Measurements from ENCODE around the gene SUPT20H.

SUPT20H gene

DNA sequence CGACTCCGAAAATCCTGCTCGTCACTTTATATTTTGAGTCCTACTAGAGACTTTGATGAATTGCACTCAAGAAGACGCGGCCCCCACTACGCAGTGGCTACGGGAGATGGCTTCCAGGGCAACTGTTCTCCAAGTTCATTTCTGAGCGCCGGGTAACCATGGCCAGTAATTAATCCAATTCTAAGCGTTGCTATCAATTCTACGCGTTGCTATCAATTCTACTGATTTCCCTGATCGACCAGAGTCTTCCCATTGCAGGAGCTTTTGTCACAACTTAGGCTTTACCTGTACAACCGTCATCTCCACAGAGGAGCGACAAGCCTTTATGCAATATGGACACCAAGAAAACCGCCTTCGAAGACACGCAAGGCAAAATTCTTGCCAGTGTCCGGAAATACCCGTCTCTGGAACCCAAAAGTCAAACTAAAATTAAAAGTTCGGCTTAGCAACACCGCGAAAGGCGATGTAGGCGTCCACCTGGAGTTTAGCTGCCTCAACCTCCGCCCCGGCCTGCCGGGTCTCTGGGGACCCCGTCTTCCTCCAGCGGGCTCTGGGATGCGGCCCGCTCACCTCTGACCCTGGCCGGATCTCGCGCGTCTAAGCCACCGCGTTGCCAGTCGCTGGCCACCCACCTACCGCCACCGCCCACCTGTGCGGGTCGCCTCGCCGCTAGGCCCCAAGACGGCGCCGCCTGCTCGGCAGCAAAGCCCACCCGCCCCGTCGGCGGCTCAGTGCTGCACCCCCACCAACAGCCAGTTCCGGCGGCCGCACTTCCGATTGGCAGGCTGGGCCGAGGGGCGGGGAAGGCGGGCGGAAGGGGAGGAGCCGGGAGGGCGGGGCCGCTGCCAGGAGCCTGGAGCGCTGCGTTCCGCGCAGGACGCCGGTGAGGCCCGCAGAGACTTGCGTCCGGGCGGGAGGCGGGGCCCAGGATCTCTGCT, at the start of gene SUPT20H:
SUPT20H (minus strand) TSS at position 779 of the 938 bp plus-strand sequence. CDS start 8,198 bp downstream, outside the sequence.
- DNase-seq, result peak; percentile 86

DNA sequence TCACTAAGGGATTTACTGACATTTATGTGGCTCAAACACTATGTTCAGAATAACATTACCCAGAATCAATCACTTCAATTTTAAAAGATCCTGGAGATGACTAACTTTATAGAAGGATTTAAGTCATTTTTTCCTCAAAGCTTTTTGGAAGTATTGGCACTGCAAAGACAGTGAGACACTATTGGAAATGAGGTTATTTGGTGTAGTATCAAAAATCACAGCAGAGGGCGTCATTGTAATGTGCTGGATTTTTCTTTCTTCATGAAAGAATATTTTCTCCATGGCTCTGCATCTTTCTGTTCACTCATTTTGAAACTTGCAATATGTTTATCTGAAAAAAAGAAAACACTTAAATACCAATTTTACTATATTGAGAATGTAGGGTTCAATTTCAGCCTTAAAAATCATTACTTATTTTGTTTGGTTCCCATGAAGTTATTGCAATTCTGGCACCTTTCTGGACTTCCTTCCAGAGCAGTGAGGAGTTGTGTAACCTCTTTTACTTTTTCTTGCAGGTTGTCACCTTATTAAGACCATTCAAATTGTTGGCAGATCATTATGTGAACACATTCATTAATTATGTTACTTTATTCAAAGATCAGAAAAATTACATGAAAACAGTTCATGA, 49.7 kb upstream of the SUPT20H start:
- DNase-seq, result peak; percentile 16

DNA sequence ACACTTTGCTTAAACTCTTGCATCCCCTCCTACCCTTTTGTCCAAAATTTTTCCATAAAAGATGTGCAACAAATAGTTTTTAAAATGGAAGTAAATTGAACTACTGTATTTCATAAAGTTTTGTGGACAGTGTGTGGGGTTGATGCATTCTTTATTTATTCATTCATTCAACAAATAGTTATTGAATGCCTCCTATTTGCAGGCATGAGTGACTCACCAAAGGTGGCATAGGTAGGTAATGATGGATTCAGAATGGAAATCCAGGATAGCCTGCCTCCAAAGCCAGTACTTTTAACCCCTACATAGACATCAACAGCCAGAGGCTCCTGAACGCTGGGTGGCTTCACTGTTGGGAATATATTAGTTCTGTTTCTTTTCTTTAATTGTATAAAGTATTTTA, 48.4 kb upstream of the SUPT20H start:
- DNase-seq, result no peak

DNA sequence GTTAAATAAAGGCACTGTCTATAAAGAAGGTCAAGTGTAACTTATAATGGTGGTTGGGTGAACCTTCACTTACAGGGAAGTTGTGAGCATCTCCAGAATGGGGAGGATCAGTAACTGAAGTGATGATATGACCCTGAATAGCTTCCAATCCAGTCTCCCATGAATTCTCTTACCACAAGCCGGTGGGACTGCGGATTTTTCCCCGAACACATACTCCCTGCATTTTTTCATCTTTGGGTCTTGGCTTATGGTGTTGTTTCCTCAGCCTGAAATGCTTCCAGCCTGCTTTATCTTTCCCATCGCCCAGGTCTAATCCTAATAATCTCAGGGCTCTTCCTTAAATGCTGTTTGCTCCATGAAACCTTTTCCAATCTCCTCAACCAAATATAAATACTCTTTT, 48.0 kb upstream of the SUPT20H start:
- no peak for DNase-seq

DNA sequence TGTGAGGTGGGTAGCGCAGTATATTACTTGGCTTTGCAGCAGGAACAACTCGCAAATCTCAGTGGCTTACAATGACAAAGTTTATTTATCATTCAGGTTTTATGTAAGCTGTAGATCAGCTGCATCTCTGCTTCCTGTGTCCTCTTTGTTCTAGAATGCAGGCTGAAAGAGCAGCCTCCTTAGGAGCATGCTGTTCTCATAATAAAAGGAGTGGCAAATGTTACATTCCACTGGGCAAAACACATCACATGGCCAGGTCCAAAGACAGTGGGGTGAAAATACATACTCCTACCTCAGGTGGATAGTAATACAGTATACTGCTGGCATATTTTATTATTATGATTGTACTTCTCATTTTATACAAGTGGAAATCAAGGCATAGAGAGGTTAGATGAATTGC, 47.2 kb upstream of the SUPT20H start:
- DNase-seq, result no peak

DNA sequence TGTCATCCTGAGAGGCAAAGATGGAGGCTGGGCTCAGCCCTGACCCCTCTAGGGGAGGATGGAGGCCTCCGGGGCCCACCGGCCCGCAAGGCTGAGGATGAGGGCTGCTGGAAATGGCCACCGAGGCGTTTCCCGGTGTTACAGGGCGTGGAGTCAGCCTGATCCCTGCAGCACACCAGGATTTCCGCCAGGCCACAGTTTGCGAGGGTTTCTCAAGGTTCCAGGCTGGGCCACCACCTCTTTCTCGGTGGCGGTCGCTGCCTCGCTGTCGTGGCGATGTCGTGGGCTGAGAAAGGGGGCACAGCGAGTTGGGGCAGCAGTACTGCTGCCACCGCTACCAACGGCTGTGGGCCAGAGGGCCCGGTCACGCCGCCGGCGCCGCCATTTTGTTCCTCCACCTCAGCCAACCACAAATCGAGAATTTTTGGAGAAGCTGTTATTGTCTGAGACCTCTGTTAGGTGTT, 45.8 kb upstream of the SUPT20H start, which contains the start of gene CSNK1A1L:
CSNK1A1L (minus strand) TSS at position 414 of the 464 bp plus-strand sequence; CDS start at position 6, 408 bp downstream.
- DNase-seq, result no peak

DNA sequence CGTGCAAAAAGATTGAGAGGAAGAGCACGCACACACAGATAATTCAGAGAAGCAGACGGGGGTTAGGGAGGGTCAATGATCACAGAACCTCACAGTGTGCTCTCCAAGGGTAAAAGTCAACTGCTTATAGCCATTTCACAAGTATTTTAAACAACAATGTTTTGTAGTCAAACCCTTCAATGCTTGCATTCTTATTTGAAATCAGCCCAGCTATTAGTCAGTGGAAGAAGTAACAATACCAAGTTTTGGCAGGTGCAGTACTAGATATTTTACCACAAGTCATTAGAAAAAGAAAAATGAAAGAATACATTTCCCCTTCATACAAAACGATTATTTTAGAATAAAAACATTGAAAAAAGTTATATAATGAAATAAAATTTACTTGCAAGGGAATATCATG, 43.4 kb upstream of the SUPT20H start:
- DNase-seq, result no peak

DNA sequence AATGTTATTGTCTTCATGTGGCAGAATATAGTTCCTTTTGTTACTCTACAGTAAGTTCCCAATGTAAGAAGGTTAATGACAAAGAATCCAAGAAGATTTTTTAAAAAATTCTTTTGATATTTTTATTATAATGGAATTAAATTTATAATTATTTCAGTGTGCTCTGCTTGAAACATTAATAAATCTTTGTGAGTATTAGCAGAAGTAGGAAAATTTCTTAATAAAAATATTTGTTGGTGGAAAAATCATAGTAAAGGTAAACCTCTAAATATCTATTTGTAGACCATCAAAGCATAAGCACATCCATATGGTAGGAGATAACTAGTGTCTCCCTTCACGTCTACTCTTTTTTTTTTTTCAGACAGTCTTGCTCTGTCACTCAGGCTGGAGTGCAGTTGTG, 41.7 kb upstream of the SUPT20H start:
- DNase-seq, result no peak

DNA sequence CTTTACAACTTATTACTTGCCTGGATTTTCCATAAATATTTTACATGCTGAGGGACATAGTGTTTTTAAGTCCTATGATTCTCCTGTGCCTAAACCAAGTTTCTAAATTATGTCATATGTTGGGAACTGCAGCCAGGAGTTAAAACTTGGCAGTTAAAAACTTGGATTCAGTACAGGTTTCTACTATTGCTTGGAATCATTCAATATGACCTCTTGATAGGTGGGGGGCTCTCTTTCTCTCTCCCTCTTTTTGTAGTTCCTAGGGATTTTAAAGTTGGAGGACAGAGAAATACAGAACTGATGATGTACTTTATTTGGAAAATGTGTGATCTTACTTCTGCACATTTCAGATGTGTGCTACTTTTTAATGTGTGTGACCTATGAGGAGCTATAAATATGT, 41.2 kb upstream of the SUPT20H start:
- no peak for DNase-seq

DNA sequence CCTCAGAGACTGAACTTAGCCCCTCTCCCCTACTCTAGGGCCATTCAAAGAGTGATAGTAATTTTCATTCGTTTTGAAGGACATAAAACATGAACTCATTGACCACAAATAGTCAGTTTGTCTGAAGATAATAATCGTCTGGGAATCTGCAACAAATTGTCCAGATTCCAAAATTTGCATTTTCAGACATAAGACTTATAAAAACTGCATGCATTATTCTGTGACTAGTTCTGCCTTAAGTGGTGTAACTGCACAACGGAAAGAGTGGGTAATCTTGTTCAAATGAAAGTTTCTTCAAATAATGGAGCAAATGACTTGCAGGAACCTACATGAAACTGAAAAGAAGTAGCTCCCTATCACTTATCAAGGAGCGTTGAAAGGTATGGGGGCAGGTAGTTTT, 37.6 kb upstream of the SUPT20H start:
- DNase-seq, result no peak

DNA sequence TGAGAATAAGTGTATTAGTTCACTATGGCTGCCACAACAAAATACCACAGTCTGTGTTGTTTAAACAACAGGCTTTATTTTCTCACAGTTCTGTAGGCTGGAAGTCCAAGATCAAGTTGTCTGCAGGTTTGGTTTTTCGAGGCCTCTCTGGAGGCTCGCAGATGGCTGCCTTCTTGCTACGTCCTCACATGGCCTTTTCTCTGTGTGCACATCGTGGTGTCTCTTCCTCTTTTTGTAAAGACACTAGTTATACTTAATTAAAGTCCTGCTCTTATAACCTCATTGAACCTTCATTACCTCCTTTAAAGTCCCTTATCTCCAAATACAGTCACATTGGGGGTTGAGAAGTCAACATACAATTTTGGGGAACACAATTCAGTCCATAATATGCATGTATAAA, 35.4 kb upstream of the SUPT20H start:
- DNase-seq, result no peak

DNA sequence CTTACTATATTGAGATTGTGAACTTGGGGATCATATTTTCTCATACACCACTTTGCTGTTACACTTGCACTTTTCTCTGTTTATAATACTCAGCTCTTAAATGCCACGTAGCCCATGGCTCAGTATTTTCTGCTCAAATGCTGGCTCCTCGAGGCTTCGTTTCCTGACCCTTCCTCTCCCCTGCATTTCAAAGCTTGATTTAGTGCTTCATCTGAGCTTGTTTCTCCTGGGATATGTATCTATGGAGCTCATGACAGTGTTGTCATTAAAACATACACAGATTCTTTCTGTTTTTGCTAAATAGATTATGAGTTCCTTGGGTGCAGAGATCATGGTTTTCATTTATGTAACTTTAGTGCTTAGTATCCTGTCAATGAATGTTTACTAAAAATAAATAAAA, 34.6 kb upstream of the SUPT20H start:
- DNase-seq, result no peak

DNA sequence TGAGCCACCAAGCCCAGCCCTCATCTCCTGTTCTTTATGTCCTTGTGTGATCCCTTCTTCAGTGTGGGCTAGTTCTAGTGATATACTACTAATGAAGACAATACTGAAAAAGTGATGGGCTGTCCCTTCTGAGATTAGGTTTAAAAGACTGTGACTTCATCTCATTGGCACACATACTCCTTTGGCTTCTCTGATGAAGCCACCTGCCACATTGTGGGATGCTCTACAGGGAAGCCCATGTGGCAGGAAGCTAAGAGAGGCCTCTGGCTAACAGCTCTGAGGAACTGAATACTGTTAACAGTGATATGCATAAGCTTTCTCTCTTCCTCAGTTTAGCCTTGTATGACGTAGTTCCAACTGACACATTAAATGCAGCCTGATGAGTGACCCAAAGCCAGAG, 32.3 kb upstream of the SUPT20H start:
- no peak for DNase-seq

DNA sequence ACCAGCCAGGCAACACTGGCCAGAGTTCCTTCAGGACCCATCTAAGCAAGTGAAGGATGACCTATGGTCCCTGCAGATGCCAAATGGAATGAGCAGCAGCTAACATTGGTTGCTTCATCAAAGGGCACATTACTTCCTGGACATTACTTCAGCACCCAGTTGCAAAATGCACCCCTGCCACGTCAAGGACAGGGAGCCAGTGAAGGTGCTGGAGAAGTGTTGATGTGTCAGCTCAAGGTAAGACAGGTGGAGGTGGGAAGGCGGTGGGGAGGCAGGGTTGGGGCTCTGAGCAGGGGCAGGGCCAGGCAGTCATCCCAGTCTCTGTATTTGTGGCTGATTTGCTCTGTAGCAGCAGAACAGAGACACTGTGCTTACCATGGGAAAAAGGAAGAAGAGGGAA, 31.4 kb upstream of the SUPT20H start:
- DNase-seq, result no peak

DNA sequence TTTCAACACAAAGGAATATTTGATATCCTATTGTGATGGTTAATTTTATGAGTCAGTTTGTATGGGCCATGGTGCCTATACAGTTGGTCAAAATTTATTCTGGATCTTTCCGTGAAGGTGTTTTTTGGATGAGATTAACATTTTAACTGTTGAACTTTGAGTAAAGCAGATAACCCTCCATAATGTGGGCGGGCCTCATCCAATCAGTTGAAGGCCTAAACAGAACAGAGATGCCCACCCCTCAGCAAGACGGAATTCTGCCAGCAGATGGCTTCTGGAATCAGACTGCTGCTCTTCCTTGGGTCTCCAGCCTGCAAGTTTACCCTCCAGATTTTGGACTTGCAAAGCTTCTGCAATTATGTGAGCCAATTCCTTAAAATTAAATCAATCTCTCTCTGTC, 30.0 kb upstream of the SUPT20H start:
- no peak for DNase-seq

DNA sequence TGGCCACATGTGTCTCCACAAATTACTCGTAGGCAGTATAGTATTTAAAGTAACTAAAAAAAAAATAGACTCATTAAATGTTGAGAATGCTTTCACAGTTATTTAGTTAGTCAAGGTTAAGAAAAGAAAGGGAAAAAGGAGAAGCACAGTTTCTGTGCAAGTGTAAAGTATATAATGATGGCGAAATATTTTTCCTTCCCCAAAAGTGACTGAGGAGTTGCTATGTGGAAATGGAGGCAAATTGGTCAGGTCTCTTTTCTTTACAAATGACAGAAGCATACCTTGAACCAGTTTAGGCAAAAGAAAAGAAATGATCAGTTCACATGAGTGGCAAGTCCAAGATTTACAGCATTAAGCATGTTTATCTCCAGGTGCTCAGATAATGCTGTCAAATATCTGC, 28.0 kb upstream of the SUPT20H start:
- no peak for DNase-seq

DNA sequence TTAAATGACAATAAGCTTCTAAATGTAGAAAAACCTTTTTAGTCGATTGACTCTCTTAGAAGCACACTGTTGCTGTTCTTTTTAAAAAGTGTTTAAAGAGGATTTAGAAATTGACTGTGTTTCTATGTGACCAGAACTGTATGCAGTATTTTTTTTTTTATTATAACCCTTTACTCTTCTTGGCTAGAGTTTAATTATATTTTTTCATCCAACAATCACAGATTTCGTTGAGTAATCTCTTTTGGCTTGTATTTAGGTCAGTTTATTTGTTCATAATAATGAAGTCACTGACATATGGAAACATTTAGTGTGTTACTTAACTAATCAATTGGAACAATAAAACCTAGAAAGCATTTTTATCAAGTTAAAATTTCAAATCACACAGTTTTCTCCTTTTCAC, 26.1 kb upstream of the SUPT20H start:
- DNase-seq, result no peak

DNA sequence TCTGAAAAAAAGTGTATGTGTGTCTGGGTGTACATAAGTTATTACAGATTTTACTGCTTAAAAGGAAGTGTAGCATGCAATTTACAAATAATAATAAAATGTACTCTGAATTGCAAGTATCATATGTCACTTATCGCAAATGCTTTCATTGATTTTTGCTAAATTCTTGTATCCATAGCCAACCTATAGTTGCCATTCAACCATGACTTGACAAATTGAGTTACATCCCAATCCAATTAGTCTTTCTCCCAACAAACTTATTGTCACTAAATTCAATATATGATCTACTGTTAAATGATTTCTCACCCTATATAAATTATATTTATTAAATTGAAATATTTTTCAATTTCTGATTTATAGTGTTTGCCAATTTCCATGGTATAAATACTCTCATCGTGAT, 17.3 kb upstream of the SUPT20H start:
- DNase-seq, result no peak

DNA sequence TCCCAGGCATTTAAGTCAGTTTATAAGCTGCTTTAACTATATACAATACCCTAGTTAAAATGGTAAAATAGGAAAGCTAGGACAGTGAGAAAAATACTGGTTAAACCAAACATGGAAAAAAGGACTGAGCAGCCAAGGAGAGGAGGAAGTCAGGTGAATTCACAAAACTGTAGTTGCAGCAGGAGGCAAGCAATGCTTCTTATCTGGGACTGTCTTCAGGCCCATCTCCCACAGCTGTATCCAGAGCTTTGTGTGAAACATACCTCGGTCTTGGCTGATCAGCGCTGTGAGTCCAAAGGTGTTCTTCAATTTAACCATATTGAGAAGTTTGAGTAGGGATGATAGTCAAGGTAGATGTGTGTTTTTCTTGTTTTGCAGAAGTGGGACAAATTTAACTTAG, 15.7 kb upstream of the SUPT20H start:
- DNase-seq, result no peak

DNA sequence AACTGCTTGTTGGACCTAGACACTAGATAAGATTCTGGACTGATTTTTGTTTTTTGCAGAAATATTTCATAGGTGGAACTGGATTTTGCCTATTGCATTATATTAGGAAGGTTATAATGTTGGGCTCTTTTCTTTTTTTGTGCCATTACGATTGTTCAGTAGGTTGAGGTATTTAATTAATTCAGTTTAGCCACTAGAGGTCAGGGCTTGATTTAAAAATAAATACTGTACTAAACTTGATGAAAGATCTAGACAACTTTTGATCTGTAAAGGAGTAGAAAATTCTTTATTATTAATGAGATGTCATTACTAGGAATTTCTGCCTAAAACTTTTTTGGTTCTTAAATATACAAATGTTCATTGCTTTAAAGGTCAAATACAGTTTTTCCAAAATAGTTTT, 15.2 kb upstream of the SUPT20H start:
- DNase-seq, result peak; percentile 9

DNA sequence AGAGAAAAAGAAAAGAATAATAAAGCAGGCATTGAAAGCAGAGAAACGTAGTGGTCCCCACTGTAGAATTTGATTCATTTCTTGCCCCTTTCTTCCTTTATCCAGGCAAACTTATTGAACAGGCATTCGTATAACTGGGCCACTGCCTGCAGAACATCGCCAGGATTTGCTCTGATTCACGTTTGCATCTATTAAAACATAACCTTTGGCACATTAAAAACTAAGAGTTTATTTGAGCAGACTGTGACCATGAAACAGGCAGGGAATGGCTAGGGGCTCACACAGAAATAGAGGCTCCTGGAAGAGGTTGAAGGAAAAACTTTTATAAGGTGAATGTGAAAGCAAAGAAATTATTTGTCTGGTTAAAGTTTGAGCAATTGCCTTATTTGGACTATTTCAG, 12.5 kb upstream of the SUPT20H start:
- no peak for DNase-seq

DNA sequence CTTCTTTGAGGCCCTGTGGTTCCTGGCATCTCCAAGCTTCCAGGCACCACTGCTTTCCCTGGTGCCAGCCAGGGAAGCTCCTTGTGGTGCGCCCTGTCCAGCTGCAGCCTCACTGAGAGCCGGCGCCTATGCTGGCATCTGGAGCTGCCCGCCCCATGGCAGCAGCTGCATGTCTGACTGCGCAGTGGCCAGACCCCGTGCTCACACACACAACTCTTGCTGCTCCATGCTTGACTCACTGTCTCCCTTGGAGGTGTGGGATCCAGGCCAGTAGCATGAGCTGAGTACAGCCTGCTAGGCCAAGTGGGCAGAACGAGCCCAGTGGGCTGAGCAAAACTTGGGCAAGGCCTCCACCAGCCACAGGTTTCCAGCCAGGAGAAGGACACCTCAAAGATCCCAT, 11.5 kb upstream of the SUPT20H start:
- no peak for DNase-seq

DNA sequence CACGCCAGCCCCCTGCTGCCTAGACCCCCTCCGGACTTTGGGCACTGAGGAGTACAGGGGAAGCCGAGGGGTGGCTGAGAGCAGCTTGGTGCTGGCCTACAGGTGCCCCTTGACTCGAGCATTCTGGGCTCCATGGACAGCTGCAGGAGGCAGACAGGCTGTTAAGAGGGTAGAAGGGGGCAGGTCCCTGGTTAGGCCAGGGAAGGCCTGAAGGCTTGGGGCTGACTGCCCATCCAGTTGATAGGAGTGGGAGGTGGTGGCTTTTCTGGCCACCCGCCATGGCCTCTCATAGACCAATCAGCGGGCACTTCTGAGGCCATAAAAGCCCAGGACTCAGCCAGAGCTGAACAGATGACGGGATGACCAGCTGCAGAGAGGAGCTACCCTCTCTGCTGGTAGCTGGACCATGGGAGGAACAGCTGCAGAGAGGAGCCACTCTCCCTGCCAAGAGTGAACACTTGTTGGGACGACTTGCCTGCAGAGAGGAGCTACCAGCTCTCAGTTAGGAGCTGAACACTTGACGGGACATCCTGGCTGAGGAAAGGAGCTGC, 10.7 kb upstream of the SUPT20H start:
- DNase-seq, result no peak

DNA sequence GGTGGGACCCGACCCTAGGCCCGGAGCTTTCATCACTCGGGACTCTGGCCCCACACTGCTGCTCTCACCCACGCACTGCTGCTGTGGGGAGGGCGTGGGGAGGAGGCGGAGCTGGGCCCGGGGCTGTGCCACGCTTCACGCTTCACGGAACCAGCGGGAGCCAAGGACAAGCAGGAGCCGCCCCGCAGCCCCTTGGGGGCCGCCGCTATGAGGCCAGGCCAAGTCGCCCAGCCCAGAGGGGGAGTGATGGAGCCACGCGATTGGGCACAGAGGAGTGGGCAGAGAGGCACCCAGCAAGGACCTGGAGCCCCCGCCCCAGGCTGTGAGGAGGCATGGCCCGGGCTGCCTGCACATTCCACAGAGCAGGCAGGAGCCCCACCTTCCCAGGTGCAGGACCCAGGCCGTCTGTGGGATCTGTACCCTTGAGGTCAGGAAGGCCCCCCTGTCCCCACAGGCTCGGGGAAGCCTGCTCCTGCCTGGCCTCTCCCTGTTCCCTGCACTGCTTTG, 10.2 kb upstream of the SUPT20H start:
- DNase-seq, result no peak
